GM10248 (cell line): ENCODE results near the gene CD52.
A peak's percentile ranks its signal among the peaks of the same experiment; 100 is the strongest.

ENCODE experiments used
- CTCF ChIA-PET: fragments of 300-600 bp; sonication (Branson Sonifier 250); formaldehyde crosslinking; extraction: SDS; loops from one replicate; lab custom pipeline; 2021; ENCODE audit warnings: antibody characterized with exemption; lab: Yijun Ruan, JAX
- POLR2A ChIA-PET: fragments of 350-650 bp; sonication (Branson Sonifier 250); formaldehyde crosslinking; extraction: SDS; loops from one replicate; lab custom pipeline; 2020; ENCODE audit warnings: antibody characterized with exemption; lab: Yijun Ruan, JAX
- DNase-seq: peaks from one replicate; pipeline ENCODE4 v3.0.0; 2012; ENCODE audit errors: extremely low spot score
- TF ChIP-seq, protein P1 (sequence below): IDR thresholded peaks from 2 replicates; pipeline ENCODE4 v1.5.1; 2012; ENCODE audit warnings: mild to moderate bottlenecking, low read depth; ENCODE audit errors: extremely low read depth, missing control alignments, control extremely low read depth

CD52 gene

DNA sequence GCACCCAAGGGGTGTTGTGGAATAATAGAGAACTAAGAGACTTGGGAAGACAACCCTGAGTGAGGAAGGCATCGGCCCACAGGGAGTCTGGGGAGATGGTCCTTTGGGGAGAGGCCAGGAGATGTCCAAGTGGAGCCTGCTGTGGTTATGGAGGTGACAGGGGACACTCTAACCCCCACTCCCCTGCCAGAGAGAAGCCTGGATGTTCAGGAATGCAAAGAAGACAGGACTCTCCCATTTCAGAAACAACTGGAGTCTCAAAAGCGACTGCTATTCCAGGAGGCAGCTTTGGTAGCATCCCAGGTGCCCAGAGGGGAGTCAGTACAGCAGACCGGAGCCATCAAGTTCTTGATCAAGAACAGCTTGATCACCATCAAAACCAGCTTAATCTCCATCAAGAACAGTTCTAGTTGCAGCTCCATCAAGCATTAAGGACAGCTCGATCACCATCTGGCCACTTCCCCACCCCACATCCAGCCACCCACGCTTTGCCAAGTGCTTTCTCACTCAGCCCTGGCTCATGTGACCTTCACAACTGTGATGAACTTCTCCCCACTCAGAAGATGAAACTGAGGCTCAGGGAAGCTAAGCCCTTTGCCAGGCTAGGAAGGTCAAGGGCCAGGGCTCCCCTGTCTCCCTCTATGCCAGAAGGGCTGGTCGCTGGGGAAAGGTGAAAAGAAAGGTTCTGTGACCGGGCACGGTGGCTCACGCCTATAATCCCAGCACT, 743 bp downstream of the CD52 start:
- CTCF ChIA-PET: interaction anchor here (0.7 to 21.1 kb wide), 12 partner anchors 8 to 149 kb away, joined by 3 to 690 read pairs (median 4); partner anchors contain the start of genes CEP85, SH3BGRL3 and ZNF593
- peak; percentile 56 for DNase-seq
- POLR2A ChIA-PET: interaction anchor here (0.6 to 3.0 kb wide), 10 partner anchors 12 to 84 kb away, joined by 3 to 13 read pairs (median 4); partner anchors contain the start of genes CEP85, SH3BGRL3 and UBXN11
- TF ChIP-seq, protein P1, sequence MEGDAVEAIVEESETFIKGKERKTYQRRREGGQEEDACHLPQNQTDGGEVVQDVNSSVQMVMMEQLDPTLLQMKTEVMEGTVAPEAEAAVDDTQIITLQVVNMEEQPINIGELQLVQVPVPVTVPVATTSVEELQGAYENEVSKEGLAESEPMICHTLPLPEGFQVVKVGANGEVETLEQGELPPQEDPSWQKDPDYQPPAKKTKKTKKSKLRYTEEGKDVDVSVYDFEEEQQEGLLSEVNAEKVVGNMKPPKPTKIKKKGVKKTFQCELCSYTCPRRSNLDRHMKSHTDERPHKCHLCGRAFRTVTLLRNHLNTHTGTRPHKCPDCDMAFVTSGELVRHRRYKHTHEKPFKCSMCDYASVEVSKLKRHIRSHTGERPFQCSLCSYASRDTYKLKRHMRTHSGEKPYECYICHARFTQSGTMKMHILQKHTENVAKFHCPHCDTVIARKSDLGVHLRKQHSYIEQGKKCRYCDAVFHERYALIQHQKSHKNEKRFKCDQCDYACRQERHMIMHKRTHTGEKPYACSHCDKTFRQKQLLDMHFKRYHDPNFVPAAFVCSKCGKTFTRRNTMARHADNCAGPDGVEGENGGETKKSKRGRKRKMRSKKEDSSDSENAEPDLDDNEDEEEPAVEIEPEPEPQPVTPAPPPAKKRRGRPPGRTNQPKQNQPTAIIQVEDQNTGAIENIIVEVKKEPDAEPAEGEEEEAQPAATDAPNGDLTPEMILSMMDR: no peak

DNA sequence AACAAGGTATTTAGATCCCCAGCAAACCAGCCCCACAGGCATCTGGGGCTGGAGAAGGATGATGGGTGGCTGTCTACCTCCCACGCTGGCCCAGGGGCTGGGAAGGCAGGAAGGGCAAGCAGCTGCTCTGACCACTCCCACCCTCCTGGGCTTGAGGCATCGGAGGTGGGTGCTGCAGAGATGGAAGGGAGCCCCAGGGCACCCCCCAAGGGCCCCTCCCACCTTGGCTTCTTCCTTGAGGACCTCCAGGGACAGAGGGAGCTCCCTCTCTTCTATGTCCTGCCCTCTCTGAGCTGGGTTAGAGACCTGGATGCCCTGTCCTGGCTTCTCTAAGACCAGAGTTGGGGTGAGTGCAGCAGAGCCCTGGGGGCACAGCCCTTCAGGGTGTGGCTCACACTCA, 3.1 kb downstream of the CD52 start:
- POLR2A ChIA-PET: interaction anchor here (0.6 to 1.6 kb wide), 4 partner anchors 9 to 495 kb away, joined by 3 to 4 read pairs (median 3); no protein-coding TSS in a partner anchor
- no peak for DNase-seq
- TF ChIP-seq, protein P1: no peak
- CTCF ChIA-PET: interaction anchor here (1.1 to 21.1 kb wide), 20 partner anchors 10 to 286 kb away, joined by 3 to 690 read pairs (median 11); partner anchors contain the start of genes C1orf232, CEP85, SH3BGRL3 and UBXN11

DNA sequence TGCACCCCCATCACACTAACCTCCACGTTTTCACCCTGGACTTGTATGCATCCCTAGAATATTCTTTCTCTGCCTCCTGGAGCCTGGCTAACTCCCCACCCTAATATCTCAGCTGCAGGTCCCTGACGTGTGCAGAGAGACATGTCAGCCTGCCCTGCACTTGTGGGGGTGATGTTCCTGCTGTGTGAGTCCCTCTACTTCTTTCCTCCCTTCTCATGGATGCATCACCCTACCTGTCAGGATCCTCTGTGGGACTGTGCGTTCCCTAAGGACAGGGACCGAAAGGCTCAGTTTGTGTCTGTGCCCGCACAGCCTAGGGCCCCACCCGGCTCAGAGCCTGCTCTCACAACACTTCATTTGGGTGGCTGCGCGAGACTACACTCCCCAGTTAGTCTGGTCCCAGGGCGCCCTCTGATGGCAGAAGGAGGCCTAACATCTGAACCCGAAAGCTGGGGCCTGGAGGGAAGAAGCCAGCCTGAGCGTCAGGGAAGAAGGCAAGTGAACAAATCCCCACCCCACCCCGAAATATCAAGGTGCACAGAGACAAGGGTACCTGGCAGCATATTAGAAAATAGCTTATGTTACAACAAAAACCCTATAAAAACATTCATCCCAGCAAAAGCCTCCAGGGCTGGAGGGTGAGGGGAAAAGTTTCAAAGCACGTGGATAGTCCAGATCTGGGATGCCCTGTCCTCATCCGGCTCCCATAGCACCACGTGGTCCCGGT, 3.7 kb downstream of the CD52 start:
- POLR2A ChIA-PET: interaction anchor here (0.6 to 1.6 kb wide), 4 partner anchors 8 to 494 kb away, joined by 3 to 4 read pairs (median 3); no protein-coding TSS in a partner anchor
- CTCF ChIA-PET: interaction anchor here (0.7 to 21.1 kb wide), 42 partner anchors 10 to 447 kb away, joined by 3 to 690 read pairs (median 6); partner anchors contain the start of genes C1orf232, CEP85, CNKSR1 and DHDDS
- peak; percentile 87 for DNase-seq
- TF ChIP-seq, protein P1: peak; percentile 96

DNA sequence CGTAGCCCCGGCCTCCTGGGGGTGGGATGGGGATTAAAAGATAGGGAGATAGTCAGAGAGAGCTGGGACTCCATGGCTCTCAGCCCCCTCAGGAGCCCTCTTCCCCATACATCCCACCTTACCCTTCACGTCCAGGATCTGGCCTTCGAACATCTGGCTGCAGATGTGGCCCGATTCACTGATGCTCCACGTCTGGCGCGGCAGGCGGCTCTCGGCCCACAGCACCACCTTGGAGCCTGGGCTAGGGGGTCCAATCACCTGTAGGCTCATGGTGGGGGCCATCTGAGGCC, 4.2 kb downstream of the CD52 start:
- ChIA-PET CTCF (interaction anchor here (0.7 to 21.1 kb wide), 42 partner anchors 9 to 448 kb away, joined by 3 to 690 read pairs (median 6); partner anchors contain the start of genes C1orf232, CEP85, CNKSR1 and DHDDS), POLR2A (interaction anchor here (1.0 to 1.6 kb wide), 3 partner anchors 8 to 37 kb away, joined by 3 to 4 read pairs (median 3); no protein-coding TSS in a partner anchor)
- TF ChIP-seq, protein P1: no peak
- DNase-seq: no peak

DNA sequence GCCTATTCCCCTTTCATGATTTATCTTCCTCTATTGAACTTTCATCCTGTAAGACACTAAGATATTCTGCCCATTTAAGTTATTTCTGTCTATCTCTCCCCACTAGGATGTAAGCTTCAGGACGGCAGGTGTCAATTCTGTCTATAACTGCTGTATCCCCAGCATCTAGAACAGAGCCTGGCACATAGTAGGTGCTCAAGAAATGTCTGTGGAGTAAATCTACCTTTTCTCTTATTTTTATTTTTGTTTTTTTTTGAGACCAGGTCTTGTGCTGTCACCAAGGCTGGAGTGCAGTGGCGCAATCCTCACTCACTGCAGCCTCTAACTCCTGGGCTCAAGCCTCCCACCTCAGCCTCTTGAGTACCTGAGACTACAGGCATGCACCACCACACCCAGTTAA, 5.6 kb downstream of the CD52 start:
- TF ChIP-seq, protein P1: no peak
- DNase-seq: no peak
- POLR2A ChIA-PET: interaction anchor here (0.5 to 0.6 kb wide), 2 partner anchors 51 to 1083 kb away, joined by 3 to 5 read pairs; no protein-coding TSS in a partner anchor
- CTCF ChIA-PET: interaction anchor here (0.9 to 21.1 kb wide), 9 partner anchors 8 to 197 kb away, joined by 3 to 690 read pairs (median 17); partner anchors contain the start of genes SH3BGRL3, UBXN11 and ZNF593

DNA sequence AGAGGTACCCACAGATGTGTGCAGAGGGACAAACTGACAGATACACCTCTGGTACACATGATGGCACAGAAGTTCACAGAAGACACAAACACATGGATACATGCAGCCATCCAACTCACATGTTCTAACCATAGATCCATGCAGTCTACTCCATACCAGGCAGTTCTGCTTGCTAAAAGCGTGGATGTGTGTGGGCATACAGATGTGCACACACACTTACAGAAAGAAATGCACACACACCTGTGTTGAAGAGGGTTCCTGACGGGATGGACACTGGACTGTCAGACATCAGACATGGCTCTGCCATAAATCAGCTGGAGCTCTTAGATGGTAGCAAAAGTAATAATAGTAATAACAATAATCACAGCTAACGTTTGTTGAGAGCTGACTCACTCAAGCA, 6.8 kb downstream of the CD52 start:
- POLR2A ChIA-PET: no interaction called here

More for the DNA sequence above, 6.8 kb downstream of the CD52 start:
- TF ChIP-seq, protein P1: no peak
- DNase-seq: no peak
- CTCF ChIA-PET: interaction anchor here (21.1 kb wide), 1 partner anchor 40 kb away, joined by 690 read pairs; the partner anchor contains the start of gene SH3BGRL3
